Tibial artery (tissue), 4 donors: ENCODE data around the gene ATRNL1.

ENCODE experiments used
- DNase-seq, 2 donors: peaks; one replicate each; pipeline ENCODE4 v3.0.0-alpha.2; 2019
- H3K27ac ChIP-seq, 2 donors: fragments of 200-600 bp; sonication (generic) in 1 of 2; 1 replicate in 1 of 2; 2 replicates in 1 of 2; pipeline ENCODE4 v1.5.1; 2018 to 2019; ENCODE audit warnings: mild to moderate bottlenecking in 1 of 2
- H3K27me3 ChIP-seq, 2 donors: fragments of 200-600 bp; sonication (generic) in 1 of 2; one replicate each; pipeline versions ENCODE4 v1.5.1 to v1.6.0; 2016 to 2019
- H3K36me3 ChIP-seq, 3 donors: fragments of 200-600 bp; sonication (generic) in 2 of 3; one replicate each; pipeline ENCODE4 v1.5.1; 2016 to 2019; ENCODE audit warnings: mild to moderate bottlenecking in 2 of 3
- H3K4me1 ChIP-seq, 4 donors: fragments of 200-600 bp; sonication (generic) in 2 of 4; 1 replicate in 3 of 4; 2 replicates in 1 of 4; pipeline ENCODE4 v1.5.1; 2016 to 2019
- H3K4me3 ChIP-seq, 2 donors: fragments of 200-600 bp; sonication (generic) in 1 of 2; 1 replicate in 1 of 2; 2 replicates in 1 of 2; pipeline ENCODE4 v1.5.1; 2018 to 2019; ENCODE audit warnings: mild to moderate bottlenecking in 2 of 2
- H3K9me3 ChIP-seq, 3 donors: fragments of 200-600 bp; sonication (generic) in 1 of 3; one replicate each; pipeline ENCODE4 v1.5.1; 2016 to 2019
- intact Hi-C: fragments of 100-400 bp; cut with DNase I; formaldehyde crosslinking; loops from one replicate; pipeline ENCODE4 v1.15.0; 2023; ENCODE audit warnings: low total_unique reads
- TF ChIP-seq, protein P1 (sequence below), 2 experiments: fragments of 200-600 bp in 1 of 2; fragments of 450-650 bp in 1 of 2; IDR thresholded peaks; one replicate each; pipeline ENCODE4 v1.5.1; 2017 to 2019; ENCODE audit warnings: antibody characterized with exemption in 2 of 2, mild to moderate bottlenecking in 1 of 2, moderate library complexity in 1 of 2

The ATRNL1 gene

DNA sequence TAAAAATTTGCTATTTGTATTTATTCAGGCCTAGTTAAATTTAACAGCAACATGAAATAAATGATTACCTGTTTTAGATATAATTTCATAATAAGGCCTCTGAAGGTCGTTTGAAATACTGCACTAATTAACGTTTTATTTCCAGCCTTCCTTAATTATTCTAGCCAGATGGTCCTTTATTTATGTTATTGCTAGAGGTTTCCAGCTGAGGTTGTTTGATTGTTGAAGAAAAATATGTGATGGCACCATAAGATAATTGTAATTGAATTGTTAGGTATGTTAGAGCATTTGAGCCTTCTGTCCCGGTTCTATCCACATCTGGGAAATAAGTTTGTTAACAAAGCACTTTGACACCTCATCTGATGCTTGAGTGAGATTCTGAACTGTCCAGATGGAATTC is 556.1 kb downstream of the ATRNL1 start:
- no peaks in the 10 kb centered on the region for H3K36me3 ChIP-seq
- no peak for DNase-seq
- H3K9me3 ChIP-seq, result no peaks in the 10 kb centered on the region
- no peaks in the 10 kb centered on the region for H3K27me3 ChIP-seq
- intact Hi-C loops, result no loop called here
- H3K4me1 ChIP-seq, result no peaks in the 10 kb centered on the region
- no peak overlapping the region for H3K27ac ChIP-seq
- TF ChIP-seq, protein P1, sequence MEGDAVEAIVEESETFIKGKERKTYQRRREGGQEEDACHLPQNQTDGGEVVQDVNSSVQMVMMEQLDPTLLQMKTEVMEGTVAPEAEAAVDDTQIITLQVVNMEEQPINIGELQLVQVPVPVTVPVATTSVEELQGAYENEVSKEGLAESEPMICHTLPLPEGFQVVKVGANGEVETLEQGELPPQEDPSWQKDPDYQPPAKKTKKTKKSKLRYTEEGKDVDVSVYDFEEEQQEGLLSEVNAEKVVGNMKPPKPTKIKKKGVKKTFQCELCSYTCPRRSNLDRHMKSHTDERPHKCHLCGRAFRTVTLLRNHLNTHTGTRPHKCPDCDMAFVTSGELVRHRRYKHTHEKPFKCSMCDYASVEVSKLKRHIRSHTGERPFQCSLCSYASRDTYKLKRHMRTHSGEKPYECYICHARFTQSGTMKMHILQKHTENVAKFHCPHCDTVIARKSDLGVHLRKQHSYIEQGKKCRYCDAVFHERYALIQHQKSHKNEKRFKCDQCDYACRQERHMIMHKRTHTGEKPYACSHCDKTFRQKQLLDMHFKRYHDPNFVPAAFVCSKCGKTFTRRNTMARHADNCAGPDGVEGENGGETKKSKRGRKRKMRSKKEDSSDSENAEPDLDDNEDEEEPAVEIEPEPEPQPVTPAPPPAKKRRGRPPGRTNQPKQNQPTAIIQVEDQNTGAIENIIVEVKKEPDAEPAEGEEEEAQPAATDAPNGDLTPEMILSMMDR (IDR thresholded peaks at IDR 0.05), result no peak
- H3K4me3 ChIP-seq, result no peak overlapping the region

DNA sequence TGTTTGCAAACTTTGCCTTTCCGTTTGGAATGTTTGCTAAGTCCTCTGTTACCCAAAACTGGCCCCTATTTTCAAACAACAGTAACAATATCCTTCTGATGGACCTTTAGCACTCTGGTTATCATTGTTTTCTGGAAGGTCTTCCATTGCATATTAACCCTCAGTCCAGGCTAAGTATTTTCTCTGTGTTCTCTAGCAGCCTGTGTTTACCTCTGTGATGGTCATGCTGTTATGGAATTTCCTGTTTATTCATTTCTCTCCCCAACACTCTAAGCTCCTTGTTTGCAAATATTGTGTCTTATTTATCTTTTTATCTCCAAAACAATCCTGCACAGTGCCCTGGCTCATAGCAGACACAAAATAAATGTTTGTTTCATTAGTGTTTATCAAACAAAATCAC is 560.3 kb downstream of the ATRNL1 start:
- intact Hi-C loops, result no loop called here
- Histone ChIP-seq H3K4me3 (no peak overlapping the region), H3K27ac (no peak overlapping the region), H3K36me3 (no peaks in the 10 kb centered on the region), H3K4me1 (no peaks in the 10 kb centered on the region), H3K27me3 (no peaks in the 10 kb centered on the region), H3K9me3 (no peaks in the 10 kb centered on the region)
- TF ChIP-seq, protein P1 (IDR thresholded peaks at IDR 0.05), result no peak
- DNase-seq, result no peak

DNA sequence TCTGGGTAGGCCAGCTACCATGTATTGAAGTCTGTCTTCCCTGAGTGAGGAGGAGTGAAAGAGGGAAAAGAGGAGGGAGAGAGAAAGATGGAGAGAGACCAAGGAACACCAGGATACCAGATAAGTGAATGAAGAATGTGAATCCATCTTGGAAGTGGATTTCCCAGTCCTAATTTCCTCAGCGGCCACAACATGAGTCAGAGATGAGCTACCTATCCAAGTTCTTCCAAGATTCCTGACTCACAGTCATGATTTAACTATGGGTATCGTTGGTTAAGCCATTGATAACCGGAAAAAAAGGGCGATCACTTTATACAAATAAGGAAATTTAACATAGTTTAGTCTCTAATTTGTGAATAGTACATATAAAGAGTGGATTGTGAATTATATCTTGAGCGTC is 561.8 kb downstream of the ATRNL1 start:
- H3K4me3 ChIP-seq, result no peak overlapping the region
- TF ChIP-seq, protein P1 (IDR thresholded peaks at IDR 0.05), result no peak
- H3K27ac ChIP-seq, result no peak overlapping the region
- DNase-seq, result no peak
- H3K27me3 ChIP-seq, result no peaks in the 10 kb centered on the region
- H3K9me3 ChIP-seq, result no peaks in the 10 kb centered on the region
- H3K36me3 ChIP-seq, result no peaks in the 10 kb centered on the region
- intact Hi-C loops, result no loop called here
- H3K4me1 ChIP-seq, result no peaks in the 10 kb centered on the region

DNA sequence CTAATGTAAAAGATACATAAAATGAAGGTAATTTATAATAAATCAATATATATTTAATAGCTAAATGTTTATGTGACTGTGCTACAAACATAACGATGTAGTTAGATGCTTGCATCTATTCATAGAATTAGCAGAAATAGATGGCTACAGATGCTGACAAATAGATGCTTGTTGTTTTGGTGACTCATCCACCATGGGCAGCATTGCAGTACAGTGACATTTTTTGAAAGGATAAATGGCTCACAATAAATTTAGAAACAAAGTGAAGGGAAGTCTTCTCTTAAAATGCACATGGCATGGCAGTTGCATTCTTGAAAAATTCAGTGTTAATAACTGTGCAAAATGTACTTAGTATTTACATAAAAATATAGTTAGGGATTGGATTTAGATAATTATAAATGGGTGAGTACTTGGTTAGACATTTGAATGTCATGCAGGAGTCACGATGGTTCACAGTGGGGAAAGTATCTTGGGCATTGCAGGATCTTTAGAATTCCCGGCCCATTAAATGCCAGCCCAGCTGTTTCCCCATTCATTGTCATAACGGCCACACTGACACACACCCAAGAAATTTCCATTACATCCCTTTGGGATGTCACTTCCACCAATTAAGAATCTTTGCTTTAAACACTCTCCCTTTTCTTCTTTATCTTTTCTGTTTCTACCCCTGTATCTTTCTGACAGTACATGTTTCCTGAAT is 564.1 kb downstream of the ATRNL1 start:
- Histone ChIP-seq H3K4me3 (no peak overlapping the region), H3K27me3 (no peaks in the 10 kb centered on the region), H3K36me3 (no peaks in the 10 kb centered on the region), H3K27ac (no peak overlapping the region), H3K4me1 (no peaks in the 10 kb centered on the region), H3K9me3 (no peaks in the 10 kb centered on the region)
- no peak for DNase-seq
- TF ChIP-seq, protein P1 (IDR thresholded peaks at IDR 0.05), result no peak
- intact Hi-C loops, result no loop called here

DNA sequence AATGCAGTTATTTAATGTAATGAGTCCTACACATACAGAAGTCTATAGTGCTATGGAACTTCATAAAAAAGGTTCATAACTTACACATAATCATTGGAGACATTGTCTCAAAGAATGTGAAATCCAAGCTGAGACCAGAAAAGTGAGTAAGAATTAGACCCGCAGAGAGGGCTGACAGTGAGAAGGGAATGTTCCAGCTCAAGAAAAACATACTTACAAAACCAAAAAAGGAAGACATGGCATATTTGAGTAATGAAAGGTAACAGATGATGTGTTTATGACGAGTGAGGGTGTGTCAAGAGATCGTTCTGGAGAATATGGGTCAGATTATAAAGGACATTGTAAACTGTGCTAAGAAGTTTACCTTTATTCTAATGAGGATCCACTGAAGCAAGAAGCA is 566.5 kb downstream of the ATRNL1 start:
- no peaks in the 10 kb centered on the region for H3K36me3 ChIP-seq
- H3K27me3 ChIP-seq, result no peaks in the 10 kb centered on the region
- no peaks in the 10 kb centered on the region for H3K4me1 ChIP-seq
- TF ChIP-seq, protein P1 (IDR thresholded peaks at IDR 0.05), result no peak
- DNase-seq, result no peak
- intact Hi-C loops, result no loop called here
- no peak overlapping the region for H3K27ac ChIP-seq
- no peak overlapping the region for H3K4me3 ChIP-seq
- no peaks in the 10 kb centered on the region for H3K9me3 ChIP-seq

DNA sequence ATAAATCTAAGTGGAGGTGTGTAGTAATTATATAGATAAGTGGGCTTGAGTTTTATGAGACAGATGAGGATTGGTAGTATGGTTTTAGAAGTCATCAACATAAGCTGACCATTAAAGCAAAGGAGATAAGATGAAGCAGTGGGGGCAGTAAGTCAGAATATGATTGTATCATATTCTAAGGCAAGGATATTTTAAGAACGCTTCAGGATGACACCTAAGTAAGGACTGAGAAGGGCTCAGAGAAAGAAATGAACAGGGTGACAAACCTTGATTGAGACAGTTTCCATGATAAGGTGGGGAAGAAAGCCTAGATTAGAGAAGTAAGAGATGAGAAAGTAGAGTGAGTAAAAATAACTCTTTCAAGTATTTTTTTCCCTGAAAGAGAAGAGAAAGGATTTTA is 567.2 kb downstream of the ATRNL1 start:
- Histone ChIP-seq H3K9me3 (no peaks in the 10 kb centered on the region), H3K4me1 (no peaks in the 10 kb centered on the region), H3K27ac (no peak overlapping the region), H3K4me3 (no peak overlapping the region), H3K36me3 (no peaks in the 10 kb centered on the region), H3K27me3 (no peaks in the 10 kb centered on the region)
- intact Hi-C loops, result no loop called here
- no peak for DNase-seq
- TF ChIP-seq, protein P1 (IDR thresholded peaks at IDR 0.05), result no peak
